ENCODE results near the gene LRIG2. TPM values are rescaled to one million over a fixed set of nuclear protein-coding genes. Genes with fewer than 3 reads are reported as not detected.

Gene LRIG2
- total and polyA plus RNA-seq, 2 of the 13 experiments (the other 11 are each of a cell fraction or from before 2014, with no cell fraction given) = 8.1 to 12.2 TPM

DNA sequence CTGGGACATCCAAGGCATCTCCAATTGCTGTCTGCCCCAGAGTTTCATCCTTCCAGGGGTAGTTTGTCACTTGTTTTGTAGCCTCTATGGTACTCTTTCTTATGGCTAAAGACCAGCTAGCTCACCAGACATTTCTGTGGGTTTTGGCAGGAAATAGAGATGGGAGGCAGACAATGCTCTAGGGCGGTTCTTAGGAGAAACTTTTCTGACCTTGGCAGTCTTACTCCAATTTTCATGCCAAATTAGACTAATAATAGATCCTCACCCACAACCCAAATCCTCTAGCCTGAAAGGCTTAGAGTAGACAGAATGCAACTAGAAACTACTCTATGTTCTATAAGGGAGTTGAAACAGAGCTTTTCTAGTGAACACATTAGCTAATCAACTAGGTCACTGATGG is 69.8 kb downstream of the LRIG2 start:
- FAIRE-seq (no peak), DNase-seq (ENCODE audit: low spot score) (no peak), ATAC-seq (no peak)
- ChIA-PET CTCF (ENCODE audit: low intra/inter-chr PET ratio, low total read pairs) (no interaction called here), POLR2A (no interaction called here)
- no peak overlapping the region for H3K27ac ChIP-seq (ENCODE audit: extremely low read length, insufficient read depth, low read length)
- H3K4me1 ChIP-seq (ENCODE audit: insufficient read depth, low read length) = peaks cover 39% of the 10 kb centered on the region
- H3K9me3 ChIP-seq (ENCODE audit: low read length) = no peaks in the 10 kb centered on the region
- intact Hi-C loops (cut with micrococcal nuclease; ENCODE audit: unreplicated experiment) = no loop called here
- H3K79me2 ChIP-seq (ENCODE audit: insufficient read depth, low read length) = no peaks in the 10 kb centered on the region
- H3K4me2 ChIP-seq (ENCODE audit: low read depth, low read length) = no peak overlapping the region
- no peaks in the 10 kb centered on the region for H3K27me3 ChIP-seq (ENCODE audit: control insufficient read depth in 1 of 2, insufficient read depth in 2 of 2, low read length in 2 of 2)
- BruUV-seq (replicated peaks) = no TSS peak
- H3K36me3 ChIP-seq (replicated peaks in 1 of 2; ENCODE audit: control insufficient read depth in 1 of 2, insufficient read depth in 2 of 2, low read length in 2 of 2) = no peaks in the 10 kb centered on the region
- in situ Hi-C loops (cut with HindIII; ENCODE audit: extremely low pct_ligation_motif_present, low pct_unique_long_range_greater_than_20kb) = loop anchor here (5.0 to 10.0 kb wide), 2 partner anchors 252 to 535 kb away; partner anchors contain the start of gene MAGI3
- no peak overlapping the region for H3K4me3 ChIP-seq (replicated peaks in 1 of 3; ENCODE audit: insufficient read depth in 1 of 3, low read depth in 2 of 3, low read length in 3 of 3)
- 88% methylated on average over 1 of the region's 1 CpG for WGBS (ENCODE audit: low lambda C conversion rate)
- no peak overlapping the region for H3K9ac ChIP-seq (ENCODE audit: insufficient read depth, low read depth, low read length)
- H4K20me1 ChIP-seq (ENCODE audit: insufficient read depth, low read length) = no peaks in the 10 kb centered on the region
- TF ChIP-seq, protein P1, sequence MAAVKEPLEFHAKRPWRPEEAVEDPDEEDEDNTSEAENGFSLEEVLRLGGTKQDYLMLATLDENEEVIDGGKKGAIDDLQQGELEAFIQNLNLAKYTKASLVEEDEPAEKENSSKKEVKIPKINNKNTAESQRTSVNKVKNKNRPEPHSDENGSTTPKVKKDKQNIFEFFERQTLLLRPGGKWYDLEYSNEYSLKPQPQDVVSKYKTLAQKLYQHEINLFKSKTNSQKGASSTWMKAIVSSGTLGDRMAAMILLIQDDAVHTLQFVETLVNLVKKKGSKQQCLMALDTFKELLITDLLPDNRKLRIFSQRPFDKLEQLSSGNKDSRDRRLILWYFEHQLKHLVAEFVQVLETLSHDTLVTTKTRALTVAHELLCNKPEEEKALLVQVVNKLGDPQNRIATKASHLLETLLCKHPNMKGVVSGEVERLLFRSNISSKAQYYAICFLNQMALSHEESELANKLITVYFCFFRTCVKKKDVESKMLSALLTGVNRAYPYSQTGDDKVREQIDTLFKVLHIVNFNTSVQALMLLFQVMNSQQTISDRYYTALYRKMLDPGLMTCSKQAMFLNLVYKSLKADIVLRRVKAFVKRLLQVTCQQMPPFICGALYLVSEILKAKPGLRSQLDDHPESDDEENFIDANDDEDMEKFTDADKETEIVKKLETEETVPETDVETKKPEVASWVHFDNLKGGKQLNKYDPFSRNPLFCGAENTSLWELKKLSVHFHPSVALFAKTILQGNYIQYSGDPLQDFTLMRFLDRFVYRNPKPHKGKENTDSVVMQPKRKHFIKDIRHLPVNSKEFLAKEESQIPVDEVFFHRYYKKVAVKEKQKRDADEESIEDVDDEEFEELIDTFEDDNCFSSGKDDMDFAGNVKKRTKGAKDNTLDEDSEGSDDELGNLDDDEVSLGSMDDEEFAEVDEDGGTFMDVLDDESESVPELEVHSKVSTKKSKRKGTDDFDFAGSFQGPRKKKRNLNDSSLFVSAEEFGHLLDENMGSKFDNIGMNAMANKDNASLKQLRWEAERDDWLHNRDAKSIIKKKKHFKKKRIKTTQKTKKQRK (IDR thresholded peaks at IDR 0.05; ENCODE audit: low read length) = no peak
- no peak for TF ChIP-seq KDM1A (CRISPR knock-in tag; IDR thresholded peaks at IDR 0.05)
- TF ChIP-seq, protein P2, sequence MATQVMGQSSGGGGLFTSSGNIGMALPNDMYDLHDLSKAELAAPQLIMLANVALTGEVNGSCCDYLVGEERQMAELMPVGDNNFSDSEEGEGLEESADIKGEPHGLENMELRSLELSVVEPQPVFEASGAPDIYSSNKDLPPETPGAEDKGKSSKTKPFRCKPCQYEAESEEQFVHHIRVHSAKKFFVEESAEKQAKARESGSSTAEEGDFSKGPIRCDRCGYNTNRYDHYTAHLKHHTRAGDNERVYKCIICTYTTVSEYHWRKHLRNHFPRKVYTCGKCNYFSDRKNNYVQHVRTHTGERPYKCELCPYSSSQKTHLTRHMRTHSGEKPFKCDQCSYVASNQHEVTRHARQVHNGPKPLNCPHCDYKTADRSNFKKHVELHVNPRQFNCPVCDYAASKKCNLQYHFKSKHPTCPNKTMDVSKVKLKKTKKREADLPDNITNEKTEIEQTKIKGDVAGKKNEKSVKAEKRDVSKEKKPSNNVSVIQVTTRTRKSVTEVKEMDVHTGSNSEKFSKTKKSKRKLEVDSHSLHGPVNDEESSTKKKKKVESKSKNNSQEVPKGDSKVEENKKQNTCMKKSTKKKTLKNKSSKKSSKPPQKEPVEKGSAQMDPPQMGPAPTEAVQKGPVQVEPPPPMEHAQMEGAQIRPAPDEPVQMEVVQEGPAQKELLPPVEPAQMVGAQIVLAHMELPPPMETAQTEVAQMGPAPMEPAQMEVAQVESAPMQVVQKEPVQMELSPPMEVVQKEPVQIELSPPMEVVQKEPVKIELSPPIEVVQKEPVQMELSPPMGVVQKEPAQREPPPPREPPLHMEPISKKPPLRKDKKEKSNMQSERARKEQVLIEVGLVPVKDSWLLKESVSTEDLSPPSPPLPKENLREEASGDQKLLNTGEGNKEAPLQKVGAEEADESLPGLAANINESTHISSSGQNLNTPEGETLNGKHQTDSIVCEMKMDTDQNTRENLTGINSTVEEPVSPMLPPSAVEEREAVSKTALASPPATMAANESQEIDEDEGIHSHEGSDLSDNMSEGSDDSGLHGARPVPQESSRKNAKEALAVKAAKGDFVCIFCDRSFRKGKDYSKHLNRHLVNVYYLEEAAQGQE (IDR thresholded peaks at IDR 0.05; ENCODE audit: borderline replicate concordance in 1 of 2, low read depth in 1 of 2, low read length in 2 of 2) = no peak
- TF ChIP-seq HNRNPH1 (optimal IDR thresholded peaks at IDR 0.05; ENCODE audit: low read depth, low read length) = no peak
- TF ChIP-seq, protein P3, sequence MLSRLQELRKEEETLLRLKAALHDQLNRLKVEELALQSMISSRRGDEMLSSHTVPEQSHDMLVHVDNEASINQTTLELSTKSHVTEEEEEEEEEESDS (CRISPR knock-in tag; IDR thresholded peaks at IDR 0.05; ENCODE audit: borderline replicate concordance) = no peak
- no peak for TF ChIP-seq ZNF552 (CRISPR knock-in tag; IDR thresholded peaks at IDR 0.05; ENCODE audit: borderline replicate concordance)
- no peak overlapping the region for H2AFZ ChIP-seq (ENCODE audit: low read length)

Measured in HepG2 (cell line).